ENCODE results near the gene RASSF7.

RASSF7 gene

GRCh38 chr11:586376-587316 lies 25.9 kb downstream of the RASSF7 start:
- DNase-seq (ENCODE audit: low spot score) = no peak

- no peak for DNase-seq (ENCODE audit: low spot score)
Measured at GRCh38 chr11:587546-587945, 26.8 kb downstream of the RASSF7 start.

- no peak for DNase-seq (ENCODE audit: low spot score)
Measured at GRCh38 chr11:587978-588380, 27.2 kb downstream of the RASSF7 start.

GRCh38 chr11:589798-590197 lies 29.0 kb downstream of the RASSF7 start:
- no peak for DNase-seq (ENCODE audit: low spot score)

GRCh38 chr11:590997-591396 lies 30.2 kb downstream of the RASSF7 start:
- no peak for DNase-seq (ENCODE audit: low spot score)

- DNase-seq (ENCODE audit: low spot score) = no peak
Measured at GRCh38 chr11:592501-592900, 31.7 kb downstream of the RASSF7 start.

- no peak for DNase-seq (ENCODE audit: low spot score)
Measured at GRCh38 chr11:592918-593317, 32.1 kb downstream of the RASSF7 start.

GRCh38 chr11:593347-593746 lies 32.6 kb downstream of the RASSF7 start:
- no peak for DNase-seq (ENCODE audit: low spot score)

GRCh38 chr11:595400-595799 lies 34.6 kb downstream of the RASSF7 start:
- DNase-seq (ENCODE audit: low spot score) = no peak

GRCh38 chr11:596374-596773 lies 35.6 kb downstream of the RASSF7 start:
- no peak for DNase-seq (ENCODE audit: low spot score)

- no peak for DNase-seq (ENCODE audit: low spot score)
Measured at GRCh38 chr11:597166-597725, 36.5 kb downstream of the RASSF7 start.

GRCh38 chr11:598005-598680 lies 37.4 kb downstream of the RASSF7 start:
- no peak for DNase-seq (ENCODE audit: low spot score)

- no peak for DNase-seq (ENCODE audit: low spot score)
Measured at GRCh38 chr11:601573-602245, 40.9 kb downstream of the RASSF7 start.

GRCh38 chr11:603154-603553 lies 42.4 kb downstream of the RASSF7 start:
- DNase-seq (ENCODE audit: low spot score) = no peak

GRCh38 chr11:605286-606129 lies 44.7 kb downstream of the RASSF7 start:
- DNase-seq (ENCODE audit: low spot score) = no peak

GRCh38 chr11:606245-606644 lies 45.5 kb downstream of the RASSF7 start:
- DNase-seq (ENCODE audit: low spot score) = no peak

GRCh38 chr11:607020-607780 lies 46.4 kb downstream of the RASSF7 start:
- no peak for DNase-seq (ENCODE audit: low spot score)

GRCh38 chr11:607971-608659 lies 47.3 kb downstream of the RASSF7 start:
- no peak for DNase-seq (ENCODE audit: low spot score)

- DNase-seq (ENCODE audit: low spot score) = no peak
Measured at GRCh38 chr11:608791-609251, 48.1 kb downstream of the RASSF7 start.

GRCh38 chr11:609341-609811 lies 48.6 kb downstream of the RASSF7 start:
- no peak for DNase-seq (ENCODE audit: low spot score)
